Liver (tissue), 9 donors: Measurements from ENCODE around the gene SH3PXD2B. TPM values are rescaled to one million over a fixed set of nuclear protein-coding genes. Genes with fewer than 3 reads are reported as not detected.

Source experiments
- DNase-seq: peaks from one replicate; pipeline ENCODE4 v3.0.0-alpha.2; 2017; ENCODE audit warnings: low spot score
- H3K27ac ChIP-seq, 2 donors: one replicate each; pipeline ENCODE4 v1.7.0; 2013; ENCODE audit warnings: inconsistent platforms in 2 of 2, low read length in 2 of 2, control low read depth in 1 of 2, low read depth in 1 of 2, mild to moderate bottlenecking in 1 of 2
- H3K27me3 ChIP-seq, 4 donors: one replicate each; pipeline versions ENCODE4 v1.6.1 to v1.7.0; 2013; ENCODE audit warnings: low read length in 3 of 4, inconsistent platforms in 1 of 4, mild to moderate bottlenecking in 1 of 4, moderate library complexity in 1 of 4; ENCODE audit not compliant: control insufficient read depth in 4 of 4, insufficient read depth in 4 of 4
- H3K36me3 ChIP-seq, 4 donors: one replicate each; pipeline versions ENCODE4 v1.6.1 to v1.7.0; 2013; ENCODE audit warnings: low read length in 3 of 4, mild to moderate bottlenecking in 3 of 4, low read depth in 1 of 4, moderate library complexity in 1 of 4; ENCODE audit not compliant: control insufficient read depth in 4 of 4, insufficient read depth in 3 of 4
- H3K4me1 ChIP-seq, 4 donors: one replicate each; pipeline versions ENCODE4 v1.6.1 to v1.7.0; 2013; ENCODE audit warnings: low read length in 3 of 4, mild to moderate bottlenecking in 3 of 4, moderate library complexity in 1 of 4; ENCODE audit not compliant: control insufficient read depth in 4 of 4, insufficient read depth in 4 of 4
- H3K4me3 ChIP-seq, 3 donors: one replicate each; pipeline versions ENCODE4 v1.6.1 to v1.7.0; 2013; ENCODE audit warnings: low read length in 3 of 3, control low read depth in 1 of 3, low read depth in 1 of 3, mild to moderate bottlenecking in 1 of 3
- H3K9ac ChIP-seq, 2 donors: one replicate each; pipeline ENCODE4 v1.7.0; 2013; ENCODE audit warnings: low read length in 2 of 2, mild to moderate bottlenecking in 2 of 2, moderate library complexity in 2 of 2, control low read depth in 1 of 2, low read depth in 1 of 2
- H3K9me3 ChIP-seq, 4 donors: one replicate each; pipeline versions ENCODE4 v1.6.1 to v1.7.0; 2013; ENCODE audit warnings: low read length in 3 of 4; ENCODE audit not compliant: control insufficient read depth in 4 of 4
- CTCF ChIP-seq: fragments of 150-350 bp; IDR thresholded peaks from 2 replicates; pipeline ENCODE4 v1.5.1; 2017; ENCODE audit warnings: improper control_type of control experiment, low read depth, low read length; ENCODE audit not compliant: missing input control
- EGR1 ChIP-seq, 2 donors: IDR thresholded peaks; 2 replicates each; pipeline ENCODE4 v1.6.1; 2016 to 2018; ENCODE audit warnings: antibody characterized with exemption in 2 of 2, low read depth in 2 of 2
- FOXA1 ChIP-seq: IDR thresholded peaks from 2 replicates; pipeline ENCODE4 v1.6.1; 2016; ENCODE audit warnings: antibody characterized with exemption
- FOXA2 ChIP-seq: IDR thresholded peaks from 2 replicates; pipeline ENCODE4 v1.6.1; 2016; ENCODE audit warnings: antibody characterized with exemption
- HNF4A ChIP-seq, 2 donors: conservative IDR thresholded peaks; 2 replicates each; pipeline ENCODE4 v1.6.1; 2016; ENCODE audit warnings: antibody characterized with exemption in 2 of 2, mild to moderate bottlenecking in 2 of 2
- HNF4G ChIP-seq: IDR thresholded peaks from 2 replicates; pipeline ENCODE4 v1.6.1; 2016; ENCODE audit warnings: antibody characterized with exemption
- JUND ChIP-seq, 2 donors: IDR thresholded peaks; 2 replicates each; pipeline ENCODE4 v1.6.1; 2016; ENCODE audit warnings: antibody characterized with exemption in 2 of 2
- MAX ChIP-seq: IDR thresholded peaks from 2 replicates; pipeline ENCODE4 v1.6.1; 2016; ENCODE audit warnings: antibody characterized with exemption
- NR2F2 ChIP-seq: IDR thresholded peaks from 2 replicates; pipeline ENCODE4 v1.6.1; 2016; ENCODE audit warnings: antibody characterized with exemption
- RAD21 ChIP-seq, 2 donors: IDR thresholded peaks; 2 replicates each; pipeline ENCODE4 v1.6.1; 2016; ENCODE audit warnings: antibody characterized with exemption in 2 of 2, mild to moderate bottlenecking in 2 of 2
- REST ChIP-seq: IDR thresholded peaks from 2 replicates; pipeline ENCODE4 v1.6.1; 2016; ENCODE audit warnings: antibody characterized with exemption, mild to moderate bottlenecking
- RXRA ChIP-seq, 2 donors: IDR thresholded peaks; 2 replicates each; pipeline ENCODE4 v1.6.1; 2017 to 2018; ENCODE audit warnings: antibody characterized with exemption in 2 of 2, mild to moderate bottlenecking in 1 of 2
- SP1 ChIP-seq: IDR thresholded peaks from 2 replicates; pipeline ENCODE4 v1.6.1; 2018; ENCODE audit warnings: antibody characterized with exemption, mild to moderate bottlenecking
- TAF1 ChIP-seq: conservative IDR thresholded peaks from 2 replicates; pipeline ENCODE4 v1.6.1; 2016; ENCODE audit warnings: antibody characterized with exemption, mild to moderate bottlenecking
- YY1 ChIP-seq: IDR thresholded peaks from 2 replicates; pipeline ENCODE4 v1.6.1; 2016; ENCODE audit warnings: antibody characterized with exemption, mild to moderate bottlenecking
- WGBS: extraction: QIAGEN DNeasy Blood & Tissue Kit; methylation state at CpG from one replicate; pipeline ENCODE4 v1.1.7; 2013; 5-methylcytosine and 5-hydroxymethylcytosine counted together
- polyA plus RNA-seq, 2 donors: library from polyadenylated mRNA; stranded (reverse) in 1 of 2; unstranded in 1 of 2; fragments of 200-250 nt in 1 of 2; fragments of >200 nt in 1 of 2; fragmentation: Nextera tagmentation in 1 of 2; extraction: Ambion mirVana in 1 of 2; gene quantifications; one replicate each; pipeline versions ENCODE4 v1.2.1 to v1.2.3, GENCODE V29; 2013 to 2015
- total RNA-seq, 2 donors: library from RNA; depleted of rRNA; stranded (reverse); fragments of >200 nt; gene quantifications; one replicate each; pipeline ENCODE4 v1.2.3, GENCODE V29; 2014
- TF ChIP-seq, protein P1 (sequence below): IDR thresholded peaks from 2 replicates; pipeline ENCODE4 v1.6.1; 2016; ENCODE audit warnings: antibody characterized with exemption
- TF ChIP-seq, protein P2 (sequence below): IDR thresholded peaks from 2 replicates; pipeline ENCODE4 v1.6.1; 2016; ENCODE audit warnings: antibody characterized with exemption
- donor health status: healthy.
- donor health status: healthy.
- donor health status: healthy.
- donor health status: healthy.
- donor health status: healthy.

SH3PXD2B gene
- total and polyA plus RNA-seq, 4 donors, result 1.1 to 3.3 (median 2.2) TPM

DNA sequence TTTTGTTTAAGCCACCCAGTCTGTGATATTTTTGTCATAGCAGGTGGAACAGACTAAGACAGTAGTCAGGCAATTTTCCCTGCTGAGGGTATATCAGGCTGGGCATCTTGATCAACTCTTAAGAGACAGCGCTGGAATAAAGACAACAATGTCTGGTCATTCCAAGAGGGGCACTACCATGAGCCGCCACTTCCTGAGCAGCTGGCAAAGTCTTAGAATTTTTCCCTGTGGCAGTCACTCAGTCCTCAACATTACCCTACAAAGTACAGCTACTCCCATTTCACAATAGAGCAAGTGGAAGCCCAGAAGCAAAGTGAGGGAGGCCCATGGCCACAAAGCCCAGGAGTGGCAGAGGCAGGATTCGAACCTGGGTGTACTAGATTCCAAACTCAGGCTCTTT lies 74.8 kb downstream of the SH3PXD2B start:
- no peak for DNase-seq
- Histone ChIP-seq H3K27ac (no peak overlapping the region), H3K9ac (no peak overlapping the region), H3K36me3 (no peaks in the 10 kb centered on the region), H3K9me3 (no peaks in the 10 kb centered on the region), H3K4me3 (no peak overlapping the region), H3K27me3 (no peaks in the 10 kb centered on the region), H3K4me1 (peaks cover 0 to 11% (median 9%) of the 10 kb centered on the region in 4 donors)
- TF ChIP-seq FOXA1, result no peak
- no peak for TF ChIP-seq RAD21 (IDR thresholded peaks at IDR 0.05)
- TF ChIP-seq JUND (IDR thresholded peaks at IDR 0.05), result no peak
- no peak for TF ChIP-seq NR2F2
- TF ChIP-seq RXRA (IDR thresholded peaks at IDR 0.05), result no peak
- no peak for TF ChIP-seq FOXA2
- TF ChIP-seq HNF4G, result no peak
- TF ChIP-seq EGR1 (IDR thresholded peaks at IDR 0.05; ENCODE audit: low read depth in 2 of 2), result no peak
- no peak for TF ChIP-seq REST
- no peak for TF ChIP-seq HNF4A (conservative IDR thresholded peaks at IDR 0.05)
- TF ChIP-seq MAX, result no peak
- no peak for TF ChIP-seq YY1
- no peak for TF ChIP-seq CTCF
- no peak for TF ChIP-seq SP1
- TF ChIP-seq, protein P1, sequence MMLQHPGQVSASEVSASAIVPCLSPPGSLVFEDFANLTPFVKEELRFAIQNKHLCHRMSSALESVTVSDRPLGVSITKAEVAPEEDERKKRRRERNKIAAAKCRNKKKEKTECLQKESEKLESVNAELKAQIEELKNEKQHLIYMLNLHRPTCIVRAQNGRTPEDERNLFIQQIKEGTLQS, result no peak
- WGBS, result 93% methylated on average over 3 of the region's 3 CpGs

DNA sequence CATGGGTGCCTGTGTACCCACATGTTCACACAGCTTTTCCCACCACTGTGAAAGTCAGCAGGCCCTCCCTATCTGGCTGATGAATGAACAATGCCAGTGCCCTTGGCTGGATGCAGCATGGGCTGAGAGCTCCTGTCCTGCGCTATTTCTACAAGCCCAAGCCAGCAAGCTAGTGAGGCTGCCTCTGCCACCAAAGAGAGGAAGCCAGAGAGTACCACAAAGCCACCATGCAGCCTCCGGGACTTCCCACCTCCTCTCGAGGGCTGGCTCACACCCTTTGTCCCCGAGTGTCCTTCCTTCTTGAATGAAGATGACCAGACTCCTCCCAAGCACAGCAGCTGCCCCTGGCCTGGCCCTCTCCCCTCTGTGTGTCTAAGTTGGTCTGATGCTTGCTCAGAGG lies 76.5 kb downstream of the SH3PXD2B start:
- Histone ChIP-seq H3K4me1 (peaks cover 0 to 3% (median under 1%) of the 10 kb centered on the region in 4 donors), H3K9ac (no peak overlapping the region), H3K9me3 (no peaks in the 10 kb centered on the region), H3K4me3 (no peak overlapping the region), H3K27me3 (no peaks in the 10 kb centered on the region), H3K27ac (no peak overlapping the region), H3K36me3 (no peaks in the 10 kb centered on the region)
- DNase-seq, result no peak
- 81% methylated on average over 4 of the region's 4 CpGs for WGBS
- no peak for TF ChIP-seq YY1
- no peak for TF ChIP-seq NR2F2
- TF ChIP-seq, protein P2, sequence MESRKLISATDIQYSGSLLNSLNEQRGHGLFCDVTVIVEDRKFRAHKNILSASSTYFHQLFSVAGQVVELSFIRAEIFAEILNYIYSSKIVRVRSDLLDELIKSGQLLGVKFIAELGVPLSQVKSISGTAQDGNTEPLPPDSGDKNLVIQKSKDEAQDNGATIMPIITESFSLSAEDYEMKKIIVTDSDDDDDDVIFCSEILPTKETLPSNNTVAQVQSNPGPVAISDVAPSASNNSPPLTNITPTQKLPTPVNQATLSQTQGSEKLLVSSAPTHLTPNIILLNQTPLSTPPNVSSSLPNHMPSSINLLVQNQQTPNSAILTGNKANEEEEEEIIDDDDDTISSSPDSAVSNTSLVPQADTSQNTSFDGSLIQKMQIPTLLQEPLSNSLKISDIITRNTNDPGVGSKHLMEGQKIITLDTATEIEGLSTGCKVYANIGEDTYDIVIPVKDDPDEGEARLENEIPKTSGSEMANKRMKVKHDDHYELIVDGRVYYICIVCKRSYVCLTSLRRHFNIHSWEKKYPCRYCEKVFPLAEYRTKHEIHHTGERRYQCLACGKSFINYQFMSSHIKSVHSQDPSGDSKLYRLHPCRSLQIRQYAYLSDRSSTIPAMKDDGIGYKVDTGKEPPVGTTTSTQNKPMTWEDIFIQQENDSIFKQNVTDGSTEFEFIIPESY, result no peak
- no peak for TF ChIP-seq EGR1 (IDR thresholded peaks at IDR 0.05; ENCODE audit: low read depth in 2 of 2)
- TF ChIP-seq RXRA (IDR thresholded peaks at IDR 0.05), result no peak
- no peak for TF ChIP-seq REST
- TF ChIP-seq, protein P1, result no peak
- TF ChIP-seq FOXA2, result no peak
- TF ChIP-seq TAF1, result no peak
- no peak for TF ChIP-seq RAD21 (IDR thresholded peaks at IDR 0.05)
- TF ChIP-seq SP1, result no peak
- no peak for TF ChIP-seq CTCF
- TF ChIP-seq MAX, result no peak
